ENCODE measurements around the gene MAPKAP1.

MAPKAP1 gene

DNA sequence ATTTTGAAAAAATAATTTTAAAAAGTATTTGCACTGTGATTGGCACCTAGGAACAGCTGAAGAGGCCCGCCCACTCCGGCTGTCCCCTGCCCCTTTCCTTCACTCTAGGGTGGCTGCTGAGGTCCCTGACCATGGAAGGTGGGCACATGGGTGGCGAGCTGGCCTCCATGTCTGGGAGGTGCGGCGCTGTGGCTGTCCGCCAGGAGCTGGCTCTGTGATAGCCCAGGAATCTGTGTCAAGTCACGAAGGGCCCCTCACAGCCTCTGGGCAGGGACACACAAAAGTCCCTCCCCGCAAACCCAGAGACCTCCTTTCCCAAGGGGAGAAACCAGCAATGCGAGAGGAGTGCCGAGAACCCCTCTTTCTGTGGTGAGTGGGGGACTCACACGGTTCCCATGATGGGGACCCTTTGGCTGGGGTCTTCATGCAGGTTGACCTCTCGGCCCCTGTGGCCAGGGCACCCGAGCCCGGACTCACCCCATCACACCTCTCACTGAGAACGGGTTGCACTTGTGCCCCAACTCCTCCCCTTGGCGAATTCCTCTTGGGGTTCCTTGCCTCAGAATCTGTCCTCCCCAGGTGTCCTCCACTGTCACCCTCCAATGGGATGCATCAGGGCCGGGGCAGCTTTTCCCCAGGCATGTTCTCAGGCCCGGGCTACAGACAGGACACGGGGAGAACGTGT is 277.4 kb downstream of the MAPKAP1 start:
- no peak for FAIRE-seq
- no peak for DNase-seq (ENCODE audit: extremely low spot score, insufficient read length, low read depth)

DNA sequence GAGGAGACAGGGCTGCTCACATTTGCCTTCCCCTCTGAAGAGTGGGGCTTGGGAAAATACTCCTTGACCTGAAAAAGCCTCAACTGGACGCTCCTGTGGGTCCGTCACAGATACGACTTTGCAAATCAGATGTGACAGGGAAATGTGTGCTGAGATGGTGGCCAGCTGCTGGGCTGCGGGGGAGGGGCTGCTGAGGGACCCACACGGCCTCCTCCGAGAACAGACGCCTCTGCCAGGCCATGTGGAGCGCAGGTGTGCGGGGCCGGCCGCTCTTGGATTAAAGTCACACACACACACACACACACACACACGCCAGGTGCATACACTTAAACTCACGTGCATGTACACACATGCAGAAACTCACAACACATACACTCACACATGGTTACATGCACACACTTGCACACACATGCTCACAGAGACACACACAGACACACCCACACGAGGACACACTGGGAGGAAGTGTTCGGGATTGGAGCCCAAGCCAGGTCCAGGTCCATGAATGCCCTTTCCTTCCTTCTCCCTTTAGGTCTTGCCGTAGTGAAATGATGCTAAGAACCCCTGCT is 278.0 kb downstream of the MAPKAP1 start:
- DNase-seq (ENCODE audit: extremely low spot score, insufficient read length, low read depth) = no peak
- FAIRE-seq = no peak

DNA sequence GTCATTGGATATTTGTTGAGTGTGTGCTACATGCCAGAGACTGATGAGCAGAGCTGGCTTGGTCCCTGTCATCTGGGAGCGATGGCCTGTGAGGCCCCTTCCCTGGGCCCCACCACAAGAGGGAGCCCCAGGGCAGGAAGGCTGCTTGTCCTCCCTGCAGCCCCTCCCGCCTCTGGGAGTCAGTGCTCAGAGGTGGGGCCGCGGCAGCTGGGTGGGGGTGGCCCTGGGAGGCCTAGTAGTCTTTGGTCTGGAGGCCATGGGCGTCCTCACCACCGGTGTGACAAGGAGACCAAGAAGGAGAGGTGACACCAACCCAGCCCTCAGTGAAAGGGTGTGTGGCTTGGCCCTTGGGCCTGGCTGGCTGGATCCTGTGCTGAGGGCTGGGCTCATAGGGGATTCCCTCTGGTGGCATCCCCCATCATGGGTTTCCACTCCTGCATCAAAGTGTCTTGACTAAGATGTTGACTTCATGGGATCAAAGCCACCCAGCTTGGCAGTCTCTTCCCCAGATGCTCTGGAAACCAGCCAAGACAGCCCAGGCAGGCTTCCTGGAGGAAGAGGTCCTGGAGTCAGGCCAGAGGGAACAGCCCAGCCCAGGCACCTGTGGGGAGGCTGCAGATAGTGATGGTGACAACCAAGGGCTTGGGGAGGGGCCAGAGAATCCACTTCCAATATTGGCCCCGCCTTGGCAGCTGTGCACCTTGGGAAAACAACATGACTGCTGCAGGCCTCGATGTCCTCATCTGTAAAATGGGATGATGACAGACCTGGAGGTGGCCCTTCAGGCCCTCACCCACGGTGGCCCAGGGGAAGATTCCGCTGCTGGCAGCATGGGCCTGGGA is 278.7 kb downstream of the MAPKAP1 start:
- DNase-seq (ENCODE audit: extremely low spot score, insufficient read length, low read depth) = no peak
- no peak for FAIRE-seq

DNA sequence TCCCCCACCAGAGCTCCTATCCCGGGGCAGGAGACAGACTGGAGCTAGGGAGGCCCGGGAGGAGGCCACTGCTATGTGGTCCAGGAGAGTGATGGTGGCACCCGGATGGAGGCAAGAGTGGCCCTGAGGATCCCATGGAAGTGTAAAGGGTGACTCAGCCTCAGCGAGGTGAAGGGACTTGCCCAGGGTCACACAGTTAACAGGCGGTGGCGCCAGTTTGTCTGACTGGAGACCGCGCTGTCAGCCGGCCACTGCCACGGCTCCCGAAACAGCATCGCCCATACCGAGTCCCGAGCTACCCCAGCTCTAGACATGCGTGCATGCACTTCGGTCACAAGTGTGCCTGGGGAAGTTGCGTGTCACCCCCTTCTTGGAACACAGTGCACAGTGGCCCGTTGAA is 279.5 kb downstream of the MAPKAP1 start:
- DNase-seq (ENCODE audit: extremely low spot score, insufficient read length, low read depth) (no peak), FAIRE-seq (no peak)

DNA sequence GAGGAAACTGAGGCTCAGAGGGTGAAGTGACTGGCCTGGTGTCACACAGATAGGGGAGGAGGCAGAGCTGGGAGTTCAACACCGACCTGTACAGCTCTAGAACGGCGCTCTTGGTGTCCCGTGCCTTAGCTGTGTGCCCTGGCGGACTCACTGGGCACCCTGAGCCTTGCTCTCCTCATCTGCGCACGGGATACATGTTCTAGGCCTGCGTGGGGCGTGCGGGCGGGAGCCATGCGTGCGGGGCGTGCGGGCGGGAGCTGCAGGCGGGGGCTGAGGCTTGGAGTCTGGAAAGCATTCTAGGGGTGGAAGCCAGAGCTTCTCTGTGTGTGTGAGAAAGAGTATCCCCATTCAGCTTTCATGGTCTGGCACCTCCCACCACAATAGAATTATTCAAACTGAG is 280.1 kb downstream of the MAPKAP1 start:
- FAIRE-seq (no peak), DNase-seq (ENCODE audit: extremely low spot score, insufficient read length, low read depth) (no peak)

DNA sequence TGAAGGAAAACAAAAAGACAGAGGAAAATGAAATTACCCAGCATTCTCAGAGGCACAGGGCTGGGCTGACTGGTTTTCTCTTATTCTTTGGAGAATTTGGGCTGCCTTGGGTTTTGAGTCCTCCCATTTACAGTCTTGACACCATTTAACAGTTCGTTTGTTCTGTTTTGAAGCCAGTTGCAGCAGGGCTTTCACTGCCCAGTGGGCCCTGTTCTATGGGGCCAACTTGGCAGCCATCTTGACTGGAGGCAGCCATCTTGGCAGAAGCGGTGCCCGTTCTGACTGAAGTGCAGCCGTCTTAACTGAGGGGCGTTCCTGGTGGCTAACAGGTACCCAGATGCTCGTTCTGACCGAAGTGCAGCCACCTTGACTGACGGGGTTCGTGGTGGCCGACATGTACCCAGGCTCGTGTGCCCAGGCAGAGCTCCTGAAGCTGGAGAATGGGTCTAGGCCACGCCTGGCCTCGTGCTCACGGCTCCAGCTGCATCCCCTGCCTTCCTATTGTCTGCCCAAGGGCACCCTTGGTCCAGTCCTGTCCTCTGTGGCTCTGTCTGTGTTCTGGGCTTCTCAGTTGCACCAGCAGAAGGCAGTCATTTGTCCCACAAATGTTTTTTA is 281.0 kb downstream of the MAPKAP1 start:
- DNase-seq (ENCODE audit: extremely low spot score, insufficient read length, low read depth) = no peak
- FAIRE-seq = no peak

DNA sequence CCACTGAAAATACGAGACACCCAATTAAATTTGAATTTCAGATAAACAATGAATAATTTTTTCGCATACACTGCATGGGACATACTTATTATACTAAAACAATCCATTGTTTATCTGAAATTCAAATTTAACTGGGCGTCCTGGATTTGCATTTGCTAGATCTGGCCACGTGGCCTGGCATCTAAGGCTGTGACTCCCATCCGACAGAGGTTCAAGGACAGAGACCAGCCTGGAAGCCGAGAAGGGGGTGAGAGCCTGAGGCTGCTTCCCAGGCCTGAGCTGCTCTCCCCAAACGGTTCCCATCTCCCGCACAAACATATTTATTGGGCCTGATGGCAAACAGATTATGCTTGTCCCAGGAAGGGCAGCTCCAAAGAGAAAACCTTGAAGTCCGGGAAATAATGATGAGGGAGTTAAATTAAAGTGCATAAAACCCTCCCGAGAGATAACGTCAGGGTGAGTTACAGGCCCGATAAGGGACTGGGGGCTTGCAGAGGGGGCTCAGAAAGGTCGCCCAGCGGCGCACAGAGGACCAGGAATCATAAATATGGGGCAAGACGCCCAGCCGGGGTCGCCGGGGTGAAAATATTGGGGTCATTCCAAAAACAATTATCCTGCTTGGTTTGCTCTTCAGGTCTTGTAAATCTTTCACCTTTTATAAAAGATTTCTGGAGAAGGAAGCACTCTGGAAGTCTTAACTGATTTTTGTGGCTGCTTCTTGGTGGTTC is 281.7 kb downstream of the MAPKAP1 start:
- no peak for FAIRE-seq

DNA sequence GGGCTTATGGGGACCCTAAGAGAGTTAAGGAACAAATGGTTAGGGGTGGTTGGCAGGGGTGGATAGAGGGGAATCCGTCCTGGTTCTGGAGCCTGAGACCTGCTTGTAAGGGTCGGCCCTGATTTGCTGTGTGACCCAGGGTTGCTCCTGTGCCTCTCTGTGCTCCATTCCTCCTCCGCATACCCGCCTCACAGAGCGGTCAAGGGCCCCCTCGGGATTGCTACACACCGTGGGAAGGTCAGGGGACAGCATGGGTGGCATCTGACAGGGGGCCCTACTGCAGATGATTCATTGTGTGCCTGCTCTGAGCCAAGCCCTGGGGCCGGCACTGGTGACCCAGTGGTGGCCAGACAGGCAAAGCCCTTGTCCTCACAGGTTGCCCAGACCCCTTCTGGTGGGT is 283.0 kb downstream of the MAPKAP1 start:
- no peak for DNase-seq (ENCODE audit: extremely low spot score, insufficient read length, low read depth)
- FAIRE-seq = no peak

More for the DNA sequence above, 281.7 kb downstream of the MAPKAP1 start:
- no peak for DNase-seq (ENCODE audit: extremely low spot score, insufficient read length, low read depth)

DNA sequence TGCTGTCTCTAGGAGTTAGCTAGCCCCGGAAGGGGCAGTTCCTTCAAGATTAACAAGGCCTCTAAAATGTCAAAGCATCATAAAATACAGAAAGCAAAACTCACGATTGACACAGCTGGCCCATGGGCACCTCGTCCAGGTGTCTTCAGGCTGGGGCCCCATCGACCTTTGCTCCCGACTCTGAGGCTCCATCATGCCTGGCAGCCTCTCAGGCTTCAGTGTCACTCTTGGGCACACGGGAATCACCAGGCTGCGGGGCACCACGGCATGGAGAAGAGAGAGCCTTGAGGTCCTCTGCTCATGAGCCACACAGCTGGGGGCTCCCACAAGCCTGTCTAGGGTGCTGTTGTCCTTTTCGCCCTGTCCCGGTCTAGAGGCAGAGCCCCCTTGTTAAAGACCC is 284.2 kb downstream of the MAPKAP1 start:
- DNase-seq (ENCODE audit: extremely low spot score, insufficient read length, low read depth) (no peak), FAIRE-seq (no peak)

DNA sequence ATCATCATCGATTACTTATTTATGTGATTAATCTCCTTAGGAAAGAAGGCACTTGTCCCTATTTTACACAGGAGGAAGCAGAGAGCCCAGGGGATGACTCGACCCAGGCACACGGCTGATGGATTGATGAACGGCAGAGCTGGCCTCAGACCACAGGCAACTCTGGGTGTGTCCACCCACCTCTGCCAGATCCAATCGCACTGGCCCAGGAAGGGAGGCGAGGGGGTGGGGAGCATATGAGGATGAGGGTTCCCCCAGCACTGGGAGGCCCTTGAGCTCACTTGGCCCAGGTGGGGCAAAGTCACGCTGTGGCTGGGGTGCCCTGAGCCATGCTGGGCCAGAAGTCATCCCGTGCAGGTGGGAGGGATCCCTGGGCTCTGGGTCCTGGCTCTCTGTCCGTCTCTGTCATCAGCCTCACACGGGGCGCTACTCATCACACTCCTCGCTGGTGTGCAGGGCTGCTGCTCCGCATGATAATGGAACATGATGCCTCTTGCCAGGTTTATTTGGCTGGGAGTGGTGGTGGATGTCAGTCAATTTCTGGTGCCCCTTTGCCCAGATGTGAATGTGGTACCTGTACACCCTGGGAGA is 285.3 kb downstream of the MAPKAP1 start:
- FAIRE-seq (no peak), DNase-seq (ENCODE audit: extremely low spot score, insufficient read length, low read depth) (no peak)

DNA sequence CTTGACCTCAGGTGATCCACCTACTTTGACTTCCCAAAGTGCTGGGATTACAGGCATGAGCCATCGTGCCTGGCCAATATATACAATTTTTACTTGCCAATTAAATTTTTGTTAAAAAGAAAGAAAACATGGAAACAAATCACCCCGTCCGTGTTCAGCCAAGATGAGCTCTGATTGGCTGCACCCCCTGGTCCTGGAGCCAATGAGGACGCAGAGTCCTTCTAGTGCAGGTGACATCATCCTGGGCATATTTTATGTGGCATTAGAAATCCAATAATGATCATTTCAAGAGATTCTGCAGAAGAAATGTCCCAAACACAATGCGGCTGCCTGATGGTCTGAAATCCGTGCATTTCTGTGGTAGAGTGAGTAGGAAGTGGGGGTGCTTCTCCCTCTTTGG is 285.8 kb downstream of the MAPKAP1 start:
- FAIRE-seq (no peak), DNase-seq (ENCODE audit: extremely low spot score, insufficient read length, low read depth) (no peak)

DNA sequence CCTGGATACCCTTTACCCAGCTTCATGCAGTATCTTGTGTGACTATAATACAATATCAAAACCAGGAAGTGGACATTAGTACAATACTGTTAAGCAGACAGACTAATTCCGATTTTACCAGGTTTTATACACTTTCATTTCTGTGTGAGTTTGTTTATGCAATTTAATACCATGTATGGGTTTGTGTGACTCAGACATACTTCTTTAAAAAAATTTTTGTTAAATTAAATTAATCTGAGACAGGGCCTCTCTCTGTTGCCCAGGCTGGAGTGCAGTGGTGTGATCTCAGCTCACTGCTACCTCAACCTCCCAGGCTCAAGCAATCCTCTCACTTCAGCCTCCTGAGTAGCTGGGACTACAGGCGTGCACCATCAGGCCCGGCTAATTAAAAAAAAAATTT is 288.6 kb downstream of the MAPKAP1 start:
- no peak for FAIRE-seq
- DNase-seq (ENCODE audit: extremely low spot score, insufficient read length, low read depth) = no peak

DNA sequence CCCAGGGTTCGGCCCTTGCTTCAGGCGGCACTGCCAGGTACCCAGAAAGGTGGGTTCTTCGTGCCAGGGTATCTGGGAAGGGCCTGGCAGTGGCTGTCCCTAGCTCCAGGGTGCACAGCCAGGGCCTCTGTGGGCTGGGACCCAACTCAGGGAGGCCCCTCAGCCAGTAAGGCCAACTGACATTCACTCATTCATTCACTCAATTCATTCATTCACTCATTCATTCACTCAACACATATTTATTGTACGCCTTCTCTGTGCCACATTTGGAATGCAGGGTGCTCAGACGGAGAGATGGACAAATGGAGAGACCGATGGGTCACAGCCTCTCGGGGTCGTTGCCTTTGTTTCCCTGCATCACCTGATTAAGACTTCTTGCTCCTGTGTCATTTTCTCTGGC is 290.5 kb downstream of the MAPKAP1 start:
- FAIRE-seq = no peak
- DNase-seq (ENCODE audit: extremely low spot score, insufficient read length, low read depth) = no peak

DNA sequence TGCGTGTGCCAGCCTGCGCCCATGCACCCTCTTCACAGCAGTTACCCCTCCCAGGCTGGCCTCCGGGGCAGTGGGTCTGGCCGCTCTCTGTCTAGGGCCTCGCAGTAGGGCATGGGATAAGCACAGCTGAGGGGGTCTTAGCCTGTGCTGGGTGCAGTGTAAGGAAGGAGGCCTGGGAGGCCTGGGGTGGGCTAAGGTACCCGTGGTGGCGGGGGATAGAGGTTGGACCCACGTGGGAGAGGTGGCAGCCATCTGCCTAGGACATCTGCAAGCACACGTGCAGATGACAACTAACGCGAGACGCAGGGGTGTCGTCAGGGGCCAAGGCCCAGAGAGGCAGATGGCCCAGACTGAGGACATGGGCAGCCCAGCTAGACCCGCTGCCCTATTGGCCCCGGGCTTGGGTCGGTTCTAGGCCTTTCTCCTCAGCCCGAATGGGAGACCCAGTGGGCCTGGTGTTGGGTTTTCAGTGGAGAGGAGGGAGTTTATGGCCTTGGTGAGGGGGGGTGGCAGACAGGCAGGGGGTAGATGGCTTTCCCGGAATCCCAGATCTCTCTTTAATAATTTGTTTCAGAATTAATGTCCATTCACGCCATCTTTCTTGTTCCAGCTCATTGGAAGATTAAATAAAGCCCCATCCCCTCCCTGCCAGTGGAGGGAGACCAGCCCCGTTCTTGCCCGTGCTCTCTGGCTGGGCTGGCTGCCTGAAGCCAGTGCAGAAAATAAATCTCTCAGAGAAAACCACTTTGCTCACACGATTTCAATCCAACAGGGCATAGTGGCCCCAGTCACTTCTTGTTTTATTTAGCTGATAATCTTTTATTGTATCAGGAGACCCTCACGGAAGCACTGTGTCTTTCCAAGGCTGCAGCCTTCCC is 291.2 kb downstream of the MAPKAP1 start:
- no peak for DNase-seq (ENCODE audit: extremely low spot score, insufficient read length, low read depth)
- no peak for FAIRE-seq

DNA sequence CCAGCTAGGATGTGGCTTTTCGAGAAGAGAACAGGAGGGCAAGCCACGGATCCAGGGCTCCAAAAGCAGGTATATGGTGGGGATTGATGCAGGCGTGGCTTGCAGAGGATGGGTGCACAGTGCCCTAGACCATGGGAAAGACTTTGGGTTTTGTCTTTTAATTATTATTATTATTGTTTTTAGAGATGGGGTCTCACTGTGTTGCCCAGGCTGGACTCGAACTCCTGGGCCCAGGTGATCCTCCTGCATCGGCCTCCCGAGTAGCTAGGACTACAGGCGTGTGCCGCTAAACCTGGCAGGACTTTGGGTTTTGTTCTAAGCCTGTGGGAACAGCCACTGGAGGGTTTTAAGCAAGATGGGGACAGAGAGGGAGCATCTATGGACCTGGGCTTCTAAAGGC is 293.4 kb downstream of the MAPKAP1 start:
- DNase-seq (ENCODE audit: extremely low spot score, insufficient read length, low read depth) (no peak), FAIRE-seq (no peak)

DNA sequence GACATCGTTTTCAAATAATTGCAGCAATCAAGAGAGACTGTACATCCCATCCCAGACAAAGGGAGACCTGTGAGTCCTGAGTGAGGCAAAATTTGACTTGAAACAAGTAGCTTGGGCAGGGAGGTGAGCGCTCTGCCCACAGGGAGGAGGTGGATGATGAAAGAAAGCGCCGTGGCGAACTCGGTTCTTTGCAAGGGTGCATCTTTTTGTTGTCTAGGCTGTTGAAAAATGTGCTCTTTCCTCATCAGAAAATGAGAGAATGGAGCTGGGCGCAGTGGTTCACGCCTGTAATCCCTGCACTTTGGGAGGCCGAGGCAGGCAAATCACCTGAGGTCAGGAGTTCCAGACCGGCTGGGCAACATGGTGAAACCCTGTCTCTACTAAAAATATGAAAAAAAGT is 294.8 kb downstream of the MAPKAP1 start:
- FAIRE-seq = no peak
- no peak for DNase-seq (ENCODE audit: extremely low spot score, insufficient read length, low read depth)

DNA sequence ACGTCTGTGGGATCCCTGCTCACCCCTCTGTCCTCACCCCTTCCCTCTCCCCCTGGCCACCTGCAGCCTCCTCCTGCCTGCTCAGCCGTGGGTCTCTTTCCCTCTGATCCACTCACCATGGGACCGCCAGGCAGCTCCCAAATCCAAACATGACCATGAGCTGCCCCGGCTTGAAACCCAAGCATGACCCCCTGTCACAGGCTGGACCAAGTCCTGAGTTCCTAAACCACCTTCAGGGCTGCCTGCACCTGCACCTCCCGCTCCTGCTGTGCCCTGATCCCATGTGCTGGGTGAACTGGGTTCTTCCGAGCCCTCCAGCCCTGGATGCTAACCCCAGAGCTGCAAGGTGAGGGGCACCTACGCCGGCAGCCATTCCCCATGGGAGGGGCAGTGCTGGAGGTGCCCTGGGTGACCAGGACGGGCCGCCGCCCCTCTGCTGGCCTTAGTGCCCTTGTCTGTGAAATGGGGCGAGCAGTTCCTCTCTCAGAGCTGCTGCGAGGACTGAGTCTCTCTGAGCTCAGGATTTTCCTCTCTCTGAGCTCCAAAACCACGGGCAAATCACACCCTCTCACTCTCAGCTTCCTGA is 295.7 kb downstream of the MAPKAP1 start:
- FAIRE-seq = no peak
- DNase-seq (ENCODE audit: extremely low spot score, insufficient read length, low read depth) = no peak

DNA sequence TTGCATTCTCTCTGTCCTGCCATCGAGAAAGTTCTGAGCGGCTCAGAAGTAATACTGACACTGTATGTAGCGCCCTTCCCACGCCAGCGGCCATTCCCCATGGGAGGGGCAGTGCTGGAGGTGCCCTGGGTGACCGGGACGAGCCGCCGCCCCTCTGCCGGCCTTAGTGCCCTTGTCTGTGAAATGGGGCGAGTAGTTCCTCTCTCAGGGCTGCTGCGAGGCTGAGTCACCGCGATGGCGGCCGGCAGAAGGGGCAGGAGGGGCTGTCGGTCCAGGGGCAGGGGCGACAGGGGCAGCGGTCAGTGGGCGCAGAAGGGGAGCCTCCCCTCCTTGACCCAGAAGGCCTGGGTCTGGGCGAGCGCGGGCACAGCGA is 296.5 kb downstream of the MAPKAP1 start:
- DNase-seq (ENCODE audit: extremely low spot score, insufficient read length, low read depth) (no peak), FAIRE-seq (no peak)
